GM13976 (cell line): ENCODE results near the gene HACD2.
A peak's percentile ranks its signal among the peaks of the same experiment; 100 is the strongest.

Experiments
- DNase-seq: peaks from one replicate; pipeline ENCODE4 v3.0.0; 2012; ENCODE audit warnings: low spot score
- CTCF ChIP-seq: IDR thresholded peaks from 2 replicates; pipeline ENCODE4 v1.5.1; 2012; ENCODE audit warnings: borderline replicate concordance, mild to moderate bottlenecking; ENCODE audit not compliant: insufficient read depth; ENCODE audit errors: extremely low read depth, missing control alignments, control extremely low read depth
- in situ Hi-C: fragments of 300-500 bp; cut with MboI; formaldehyde crosslinking; loops from one replicate; pipeline ENCODE4 v1.12.0; 2022; ENCODE audit warnings: low sequenced_read_pairs, mixed read lengths, inconsistent platforms; ENCODE audit not compliant: unreplicated experiment

HACD2 gene

DNA sequence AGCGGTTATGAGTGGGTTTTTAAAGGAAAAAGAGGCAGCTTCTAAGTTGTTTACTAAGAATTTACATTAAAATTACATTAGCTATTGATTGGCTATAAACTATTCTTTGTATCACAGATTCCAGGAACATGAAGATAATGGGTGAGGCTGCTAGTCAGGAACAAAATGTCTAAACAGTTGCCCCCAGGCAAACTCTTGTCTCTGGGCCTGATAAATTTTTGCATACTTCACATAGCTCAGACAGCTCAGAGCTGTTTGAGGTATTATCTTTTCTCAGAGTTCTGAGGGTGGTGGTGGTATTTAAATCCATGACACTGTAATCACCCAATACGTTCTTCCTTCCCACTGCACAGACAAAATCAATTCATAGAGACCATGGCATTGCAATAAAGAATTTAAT, 2.1 kb upstream of the HACD2 start:
- in situ Hi-C loops, result no loop called here
- no peak for DNase-seq

GRCh38 chr3:123586131-123586530, 1.3 kb upstream of the HACD2 start:
- TF ChIP-seq CTCF, result no peak
- in situ Hi-C loops, result no loop called here
- no peak for DNase-seq

More for the DNA sequence above, 2.1 kb upstream of the HACD2 start:
- TF ChIP-seq CTCF, result no peak

DNA sequence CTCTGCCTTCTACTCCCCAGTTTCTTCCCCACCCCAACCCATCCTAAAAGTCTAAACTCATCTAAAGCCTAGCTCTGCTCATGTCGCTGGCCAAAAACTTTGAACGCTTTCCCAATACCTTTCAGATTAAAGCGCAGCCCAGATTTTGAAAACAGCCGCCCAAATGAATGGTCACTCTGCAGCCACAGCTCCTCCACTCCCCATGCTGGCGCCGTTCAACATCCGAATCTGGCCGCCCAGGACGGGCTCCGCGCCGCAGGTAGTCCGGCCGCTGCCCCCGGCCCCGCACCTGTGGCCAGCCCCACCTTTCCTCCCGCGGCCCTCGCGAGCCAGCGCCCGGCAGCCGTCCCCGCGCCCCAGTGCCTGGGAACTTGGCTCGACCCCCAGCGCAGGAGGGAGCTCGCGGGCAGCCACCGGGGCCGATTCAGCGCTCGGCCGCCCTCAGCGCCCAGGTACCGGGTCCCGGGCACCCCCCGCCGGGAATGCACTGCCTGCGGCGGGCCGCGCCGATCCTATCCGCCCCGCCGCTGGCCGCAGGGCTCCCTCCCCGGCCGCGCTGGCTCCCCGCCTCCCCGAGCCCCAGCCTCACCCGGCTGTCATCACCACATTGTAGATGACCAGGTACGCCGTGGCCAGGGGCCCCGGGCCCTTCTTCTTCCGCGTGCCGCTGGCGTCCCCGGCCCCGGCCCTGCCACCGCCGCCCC, 417 bp downstream of the HACD2 start:
- in situ Hi-C loops, result no loop called here
- peak; percentile 60 for DNase-seq
- TF ChIP-seq CTCF, result peak; percentile 12

DNA sequence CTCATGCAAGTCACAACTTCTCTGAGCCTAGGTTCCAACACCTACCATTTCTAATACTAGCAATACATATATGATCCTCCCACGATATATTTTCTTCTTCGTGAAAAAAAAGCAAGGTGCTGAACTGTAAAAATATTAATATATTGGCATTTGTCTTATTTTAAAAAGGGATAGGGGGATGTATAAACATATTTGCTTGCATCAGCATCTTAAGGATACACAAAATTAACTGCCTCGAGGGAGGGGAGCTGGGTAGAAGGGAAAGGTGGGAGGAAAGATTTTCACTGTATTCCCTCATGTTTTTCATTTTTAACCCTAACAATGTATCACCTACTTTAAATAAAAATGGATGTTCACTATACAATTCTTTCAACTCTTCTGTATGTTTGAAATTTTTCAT, 1.3 kb downstream of the HACD2 start:
- DNase-seq, result no peak
- no peak for TF ChIP-seq CTCF
- in situ Hi-C loops, result no loop called here

DNA sequence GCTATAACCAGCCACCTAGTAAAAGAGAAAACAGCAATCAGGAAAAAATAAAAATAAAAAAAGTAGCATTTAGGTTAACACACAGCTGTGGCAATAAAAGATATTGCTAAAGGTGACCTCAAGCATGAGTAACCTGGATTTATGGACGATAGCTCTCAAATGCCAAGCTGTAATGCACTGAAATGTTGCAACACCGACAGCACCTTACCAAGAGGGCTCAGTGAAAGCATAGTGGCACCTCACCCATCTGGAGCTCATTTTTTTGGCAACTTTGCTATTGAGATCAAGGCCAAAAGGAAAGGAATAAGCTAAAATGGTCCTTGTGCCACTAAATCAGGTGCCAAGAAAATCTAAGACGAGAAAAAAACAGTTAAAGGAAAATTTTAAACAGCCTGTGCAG, 2.5 kb downstream of the HACD2 start:
- in situ Hi-C loops, result no loop called here
- no peak for DNase-seq
- no peak for TF ChIP-seq CTCF

DNA sequence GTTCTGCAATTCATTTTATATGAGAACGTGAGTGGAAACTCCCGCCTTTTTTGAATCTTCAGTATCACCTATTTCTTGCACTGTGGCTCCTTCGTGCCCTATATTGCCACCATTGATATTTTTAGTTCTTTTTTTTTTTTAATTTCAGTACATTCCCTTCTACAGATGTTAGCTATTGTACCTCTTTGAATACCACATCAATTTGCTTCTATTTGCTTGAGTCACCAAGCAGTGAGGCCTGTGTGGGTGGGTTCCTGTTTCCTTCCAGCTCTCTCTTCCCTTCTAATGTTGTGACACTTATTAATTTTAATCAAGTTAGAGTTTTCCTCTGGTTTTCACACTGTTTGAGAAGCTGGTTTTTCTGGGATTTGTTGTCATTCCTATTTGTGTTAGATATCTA, 8.7 kb downstream of the HACD2 start:
- no peak for DNase-seq
- in situ Hi-C loops, result no loop called here
- no peak for TF ChIP-seq CTCF

DNA sequence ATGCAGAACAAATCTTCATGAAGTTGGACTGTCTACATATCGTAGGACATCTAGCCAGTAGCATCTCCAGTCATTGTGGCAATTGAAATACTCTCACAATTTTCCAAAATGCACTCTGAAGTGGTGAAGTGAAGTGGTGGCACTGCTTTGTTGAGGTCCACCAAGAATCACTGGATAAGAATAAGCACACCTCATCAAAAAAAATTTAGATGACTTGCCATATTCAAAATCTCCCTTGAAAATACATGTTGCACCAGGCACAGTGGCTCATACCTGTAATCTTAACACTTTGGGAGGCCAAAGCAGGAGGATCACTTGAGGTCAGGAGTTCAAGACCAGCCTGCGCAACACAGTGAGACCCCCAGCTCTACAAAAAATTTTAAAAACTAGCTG, 12.9 kb downstream of the HACD2 start:
- in situ Hi-C loops, result no loop called here

More for the DNA sequence above, 12.9 kb downstream of the HACD2 start:
- DNase-seq, result no peak
- TF ChIP-seq CTCF, result no peak
